Parietal lobe (tissue), 1 donor: ENCODE measurements around the gene NUP88. TPM values are rescaled to one million over a fixed set of nuclear protein-coding genes. Genes with fewer than 3 reads are reported as not detected.

Experiments used
- total RNA-seq: library from RNA; depleted of rRNA; stranded (reverse); fragments of >200 nt; gene quantifications from one replicate; pipeline ENCODE4 v1.2.3, GENCODE V29; 2014

The NUP88 gene
- 124 TPM for total RNA-seq

GRCh38 chr17:5419356-5419958 lies at the start of gene NUP88:
NUP88 (minus strand) TSS chr17:5419662; CDS start chr17:5419650, 12 bp downstream.

GRCh38 chr17:5438716-5439445 lies 19.4 kb upstream of the NUP88 start, which contains the start of gene C1QBP:
C1QBP (minus strand) TSS chr17:5439155; CDS start chr17:5439073, 82 bp downstream.

GRCh38 chr17:5419959-5420653 lies 644 bp upstream of the NUP88 start, which contains the start of gene RPAIN:
RPAIN (plus strand) TSS chr17:5420182; CDS start chr17:5420211, 29 bp downstream.

Other genes with a start within 250 kb of the NUP88 start
- gene ZNF594, start 227.8 kb downstream of the NUP88 start, total RNA-seq: 53.8 TPM
- not detected for gene SCIMP, start 184.8 kb downstream of the NUP88 start, total RNA-seq
- gene RABEP1, start 137.4 kb downstream of the NUP88 start, total RNA-seq: 103 TPM
- 133 TPM for gene RPAIN, start 520 bp upstream of the NUP88 start, total RNA-seq
- gene C1QBP, start 19.5 kb upstream of the NUP88 start, total RNA-seq: 90.1 TPM
- 18.8 TPM for gene DHX33, start 49.3 kb upstream of the NUP88 start, total RNA-seq
- 31.6 TPM for gene DERL2, start 66.5 kb upstream of the NUP88 start, total RNA-seq
- gene MIS12, start 66.9 kb upstream of the NUP88 start, total RNA-seq: 32.9 TPM
- 73.6 TPM for gene NLRP1, start 164.8 kb upstream of the NUP88 start, total RNA-seq